Measurements from ENCODE around the gene PARD6G. TPM values are rescaled to one million over a fixed set of nuclear protein-coding genes. Genes with fewer than 3 reads are reported as not detected.

The PARD6G gene
- total RNA-seq, 1 donor from 2014 or later: 29.6 TPM

GRCh38 chr18:80252136-80252535 lies 4.8 kb upstream of the PARD6G start:
- H3K4me1 Mint-ChIP-seq (ENCODE audit: low read depth, unreplicated experiment): peaks cover 20% of the 10 kb centered on the region
- H3K9ac ChIP-seq (ENCODE audit: low read length): no peak overlapping the region
- TF ChIP-seq EZH2 (IDR thresholded peaks at IDR 0.05; ENCODE audit: insufficient read depth, low read length) (no peak), CTCF (IDR thresholded peaks at IDR 0.05; ENCODE audit: insufficient read depth, low read depth, low read length) (no peak)
- H3K9me3 ChIP-seq (ENCODE audit: insufficient read depth, low read depth, low read length): peaks cover 5% of the 10 kb centered on the region
- peak overlapping the region; percentile 53 for H3K4me2 ChIP-seq (ENCODE audit: low read length)
- H3K79me2 ChIP-seq (ENCODE audit: insufficient read depth, low read length): no peaks in the 10 kb centered on the region
- H3K27ac Mint-ChIP-seq (ENCODE audit: unreplicated experiment): peak overlapping the region; percentile 21
- peaks cover 9% of the 10 kb centered on the region for H3K27me3 Mint-ChIP-seq (ENCODE audit: low read depth, unreplicated experiment)
- no peaks in the 10 kb centered on the region for H3K36me3 ChIP-seq (ENCODE audit: insufficient read depth, low read length)
- H3K27ac ChIP-seq (ENCODE audit: low read depth, low read length): no peak overlapping the region
- no peak overlapping the region for H3K4me3 Mint-ChIP-seq (ENCODE audit: unreplicated experiment)
- H3K4me1 ChIP-seq (ENCODE audit: insufficient read depth, low read length): peaks cover 13% of the 10 kb centered on the region
- H3K4me3 ChIP-seq (ENCODE audit: insufficient read depth, low read depth, low read length): no peak overlapping the region
- H2AFZ ChIP-seq (ENCODE audit: low read depth, low read length): no peak overlapping the region
- H3K9me3 Mint-ChIP-seq (ENCODE audit: unreplicated experiment): peaks cover 4% of the 10 kb centered on the region
- no peaks in the 10 kb centered on the region for H4K20me1 ChIP-seq (ENCODE audit: insufficient read depth, low read length)
- no peaks in the 10 kb centered on the region for H3K36me3 Mint-ChIP-seq (ENCODE audit: low read depth, unreplicated experiment)
- DNase-seq (ENCODE audit: low read depth) (peak; percentile 62), FAIRE-seq (peak; percentile 79)
- H3K27me3 ChIP-seq (ENCODE audit: insufficient read depth, low read length): peaks cover 2% of the 10 kb centered on the region

DNA sequence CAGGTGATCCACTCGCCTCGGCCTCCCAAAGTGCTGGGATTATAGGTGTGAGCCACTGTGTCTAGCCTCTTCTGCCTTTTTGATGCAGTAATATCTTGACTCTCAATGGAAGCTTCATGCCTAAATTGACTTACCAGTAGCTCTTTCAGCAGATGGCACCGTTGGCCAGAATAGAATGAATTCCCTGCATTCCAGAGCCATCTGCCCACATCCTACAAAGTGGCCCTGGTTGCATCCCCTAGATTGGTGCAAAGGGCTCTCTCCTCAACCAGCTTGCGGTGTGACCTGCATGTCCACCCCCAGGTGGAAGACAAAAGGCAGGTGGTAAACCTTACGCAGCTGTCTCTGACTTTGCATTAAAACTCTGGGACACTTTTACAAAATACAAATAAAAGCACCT lies 4.4 kb upstream of the PARD6G start:
- H3K36me3 ChIP-seq (ENCODE audit: insufficient read depth, low read length): no peaks in the 10 kb centered on the region
- no peaks in the 10 kb centered on the region for H4K20me1 ChIP-seq (ENCODE audit: insufficient read depth, low read length)
- H3K27ac Mint-ChIP-seq (ENCODE audit: unreplicated experiment): peak overlapping the region; percentile 21
- H3K4me1 Mint-ChIP-seq (ENCODE audit: low read depth, unreplicated experiment): peaks cover 20% of the 10 kb centered on the region
- peaks cover 2% of the 10 kb centered on the region for H3K27me3 ChIP-seq (ENCODE audit: insufficient read depth, low read length)
- no peak overlapping the region for H3K27ac ChIP-seq (ENCODE audit: low read depth, low read length)
- peak overlapping the region; percentile 53 for H3K4me2 ChIP-seq (ENCODE audit: low read length)
- H3K9ac ChIP-seq (ENCODE audit: low read length): no peak overlapping the region
- no peaks in the 10 kb centered on the region for H3K36me3 Mint-ChIP-seq (ENCODE audit: low read depth, unreplicated experiment)
- peaks cover 4% of the 10 kb centered on the region for H3K9me3 Mint-ChIP-seq (ENCODE audit: unreplicated experiment)
- peaks cover 5% of the 10 kb centered on the region for H3K9me3 ChIP-seq (ENCODE audit: insufficient read depth, low read depth, low read length)
- peaks cover 13% of the 10 kb centered on the region for H3K4me1 ChIP-seq (ENCODE audit: insufficient read depth, low read length)
- no peak for TF ChIP-seq EZH2 (IDR thresholded peaks at IDR 0.05; ENCODE audit: insufficient read depth, low read length)
- TF ChIP-seq CTCF (IDR thresholded peaks at IDR 0.05; ENCODE audit: insufficient read depth, low read depth, low read length): no peak
- no peak overlapping the region for H3K4me3 ChIP-seq (ENCODE audit: insufficient read depth, low read depth, low read length)
- peaks cover 7% of the 10 kb centered on the region for H3K27me3 Mint-ChIP-seq (ENCODE audit: low read depth, unreplicated experiment)
- DNase-seq (ENCODE audit: low read depth): no peak
- no peak overlapping the region for H2AFZ ChIP-seq (ENCODE audit: low read depth, low read length)
- H3K79me2 ChIP-seq (ENCODE audit: insufficient read depth, low read length): no peaks in the 10 kb centered on the region
- peak overlapping the region; percentile 40 for H3K4me3 Mint-ChIP-seq (ENCODE audit: unreplicated experiment)
- no peak for FAIRE-seq

DNA sequence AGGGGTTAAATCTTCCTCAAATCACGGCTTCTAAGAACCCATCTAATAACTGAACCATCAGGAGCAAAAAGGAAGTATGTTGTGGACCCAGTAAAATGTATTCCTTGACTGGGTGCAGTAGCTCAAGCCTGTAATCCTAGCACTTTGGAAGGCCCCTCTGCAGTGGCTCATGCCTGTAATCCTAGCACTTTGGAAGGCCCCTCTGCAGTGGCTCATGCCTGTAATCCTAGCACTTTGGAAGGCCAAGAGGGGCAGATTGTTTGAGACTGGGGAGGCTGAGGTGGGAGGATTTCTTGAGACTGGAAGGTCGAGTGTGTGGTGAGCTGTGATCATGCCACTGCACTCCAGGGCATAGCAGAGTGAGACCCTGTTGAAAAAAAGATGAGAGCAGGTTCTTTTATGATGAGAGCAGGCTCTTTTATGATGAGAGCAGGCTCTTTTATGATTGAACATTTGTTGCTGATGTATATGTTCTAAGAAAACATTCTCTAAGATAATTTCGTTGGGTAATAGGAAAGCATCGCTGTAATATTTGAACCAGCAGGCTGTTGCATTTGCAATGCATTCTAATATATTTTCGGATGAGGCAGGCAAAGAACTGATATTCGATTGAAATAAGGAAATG lies 3.5 kb upstream of the PARD6G start:
- Histone ChIP-seq H3K27ac (ENCODE audit: low read depth, low read length) (no peak overlapping the region), H3K9me3 (ENCODE audit: insufficient read depth, low read depth, low read length) (peaks cover 5% of the 10 kb centered on the region), H3K4me3 (ENCODE audit: insufficient read depth, low read depth, low read length) (no peak overlapping the region), H2AFZ (ENCODE audit: low read depth, low read length) (no peak overlapping the region), H3K36me3 (ENCODE audit: insufficient read depth, low read length) (no peaks in the 10 kb centered on the region), H4K20me1 (ENCODE audit: insufficient read depth, low read length) (no peaks in the 10 kb centered on the region), H3K27me3 (ENCODE audit: insufficient read depth, low read length) (peaks cover 2% of the 10 kb centered on the region), H3K4me2 (ENCODE audit: low read length) (no peak overlapping the region), H3K79me2 (ENCODE audit: insufficient read depth, low read length) (no peaks in the 10 kb centered on the region), H3K4me1 (ENCODE audit: insufficient read depth, low read length) (peaks cover 16% of the 10 kb centered on the region), H3K9ac (ENCODE audit: low read length) (no peak overlapping the region)
- Mint-ChIP-seq H3K27ac (ENCODE audit: unreplicated experiment) (no peak overlapping the region), H3K4me1 (ENCODE audit: low read depth, unreplicated experiment) (peaks cover 21% of the 10 kb centered on the region), H3K36me3 (ENCODE audit: low read depth, unreplicated experiment) (no peaks in the 10 kb centered on the region), H3K27me3 (ENCODE audit: low read depth, unreplicated experiment) (peaks cover 5% of the 10 kb centered on the region), H3K4me3 (ENCODE audit: unreplicated experiment) (no peak overlapping the region), H3K9me3 (ENCODE audit: unreplicated experiment) (peaks cover 4% of the 10 kb centered on the region)
- no peak for DNase-seq (ENCODE audit: low read depth)
- no peak for TF ChIP-seq EZH2 (IDR thresholded peaks at IDR 0.05; ENCODE audit: insufficient read depth, low read length)
- TF ChIP-seq CTCF (IDR thresholded peaks at IDR 0.05; ENCODE audit: insufficient read depth, low read depth, low read length): no peak
- no peak for FAIRE-seq

All from astrocyte (in vitro differentiated cells and primary cell).